HL-60 (cell line): ENCODE results near the gene FAM53C.

Source experiments
- CTCF ChIP-seq: IDR thresholded peaks from one replicate; pipeline ENCODE4 v1.5.1; 2011; ENCODE audit warnings: low read length, control low read depth, inconsistent platforms; ENCODE audit not compliant: insufficient read depth
- GABPA ChIP-seq: IDR thresholded peaks from 2 replicates; pipeline ENCODE4 v1.6.1; 2012; ENCODE audit warnings: low read depth
- POLR2AphosphoS5 ChIP-seq: IDR thresholded peaks from 2 replicates; pipeline ENCODE4 v1.6.1; 2012; ENCODE audit warnings: low read depth
- REST ChIP-seq: IDR thresholded peaks from 2 replicates; pipeline ENCODE4 v1.6.1; 2012; ENCODE audit warnings: low read depth; ENCODE audit not compliant: insufficient replicate concordance

- TF ChIP-seq CTCF (no peak), POLR2AphosphoS5 (no peak), REST (no peak), GABPA (0 out of 2 replicates have a peak, but pooled peaks have one; percentile 9)
Observed at GRCh38 chr5:138336952-138337684, 948 bp upstream of the FAM53C start.
